GM23338 (cell line): ENCODE measurements around the gene CES3. TPM values are rescaled to one million over a fixed set of nuclear protein-coding genes. Genes with fewer than 3 reads are reported as not detected.

Experiments used
- ATAC-seq: fragments of 200-7000 bp; cut with Tn5 transposase; 3 replicates; pipeline ENCODE4 v1.9.1; 2020
- DNase-seq: peaks from one replicate; pipeline ENCODE4 v3.0.0-alpha.2; 2015; ENCODE audit warnings: low spot score
- H2AFZ ChIP-seq: fragments of 200-600 bp; sonication (generic); 2 replicates; pipeline ENCODE4 v1.8.0; 2016; ENCODE audit warnings: antibody characterized with exemption, mild to moderate bottlenecking, moderate library complexity
- H3F3A ChIP-seq: fragments of 200-600 bp; sonication (generic); replicated peaks from 2 replicates; pipeline ENCODE4 v1.8.0; 2017; ENCODE audit warnings: antibody characterized with exemption, mixed run types, low read depth
- H3K27ac ChIP-seq: fragments of 200-600 bp; sonication (generic); 2 replicates; pipeline ENCODE4 v1.6.1; 2016; ENCODE audit warnings: low read depth
- H3K27me3 ChIP-seq: fragments of 200-600 bp; sonication (generic); 2 replicates; pipeline ENCODE4 v1.8.0; 2016; ENCODE audit warnings: mild to moderate bottlenecking, mixed run types, moderate library complexity; ENCODE audit not compliant: insufficient read depth
- H3K36me3 ChIP-seq: fragments of 200-600 bp; sonication (generic); 2 replicates; pipeline ENCODE4 v1.8.0; 2016; ENCODE audit warnings: mild to moderate bottlenecking; ENCODE audit not compliant: insufficient read depth
- H3K4me1 ChIP-seq: fragments of 200-600 bp; sonication (generic); 2 replicates; pipeline ENCODE4 v1.8.0; 2016; ENCODE audit warnings: mild to moderate bottlenecking, moderate library complexity; ENCODE audit not compliant: insufficient read depth
- H3K4me2 ChIP-seq: fragments of 200-600 bp; sonication (generic); 2 replicates; pipeline ENCODE4 v1.7.1; 2017; ENCODE audit warnings: mixed run types
- H3K4me3 ChIP-seq: fragments of 200-600 bp; sonication (generic); 2 replicates; pipeline ENCODE4 v1.6.1; 2016; ENCODE audit warnings: mixed run types
- H3K79me2 ChIP-seq: fragments of 200-600 bp; sonication (generic); replicated peaks from 2 replicates; pipeline ENCODE4 v1.8.0; 2017; ENCODE audit warnings: mild to moderate bottlenecking; ENCODE audit not compliant: insufficient read depth
- H3K9me2 ChIP-seq: fragments of 200-600 bp; sonication (generic); 2 replicates; pipeline ENCODE4 v1.8.0; 2017; ENCODE audit not compliant: insufficient read depth
- H4K20me1 ChIP-seq: fragments of 200-600 bp; sonication (generic); replicated peaks from 2 replicates; pipeline ENCODE4 v1.8.0; 2017; ENCODE audit warnings: mild to moderate bottlenecking; ENCODE audit not compliant: insufficient read depth
- H3K27ac Mint-ChIP-seq: 2 replicates; pipeline ENCODE4 v1.8.0; 2020; ENCODE audit warnings: inconsistent platforms, mild to moderate bottlenecking, moderate library complexity, mixed read lengths
- H3K27me3 Mint-ChIP-seq: 3 replicates; pipeline ENCODE4 v1.8.0; 2022; ENCODE audit warnings: low read depth, mild to moderate bottlenecking, moderate library complexity, mixed read lengths, inconsistent platforms; ENCODE audit not compliant: insufficient read depth, poor library complexity
- H3K36me3 Mint-ChIP-seq: 3 replicates; pipeline ENCODE4 v1.8.0; 2021; ENCODE audit warnings: low read depth, mild to moderate bottlenecking, inconsistent platforms, moderate library complexity, mixed read lengths
- H3K4me1 Mint-ChIP-seq: 3 replicates; pipeline ENCODE4 v1.8.0; 2020; ENCODE audit warnings: mild to moderate bottlenecking, inconsistent platforms, mixed read lengths
- H3K4me3 Mint-ChIP-seq: 3 replicates; pipeline ENCODE4 v1.8.0; 2021; ENCODE audit warnings: moderate library complexity, mild to moderate bottlenecking, inconsistent platforms, mixed read lengths
- H3K9me3 Mint-ChIP-seq: 3 replicates; pipeline ENCODE4 v1.8.0; 2020; ENCODE audit warnings: moderate library complexity, mild to moderate bottlenecking, inconsistent platforms, mixed read lengths
- CREB1 ChIP-seq: fragments of 250-450 bp; sonication (Bioruptor Pico); IDR thresholded peaks from 2 replicates; pipeline ENCODE4 v1.5.0; 2020; ENCODE audit warnings: low read depth, mild to moderate bottlenecking, moderate library complexity
- CTCF ChIP-seq, 2 experiments: fragments of 200-600 bp in 1 of 2; sonication (generic) in 1 of 2; conservative IDR thresholded peaks; 2 replicates each; pipeline versions ENCODE4 v1.5.1 to v1.6.1; 2016 to 2017; ENCODE audit warnings: antibody characterized with exemption in 2 of 2, low read depth in 2 of 2, mild to moderate bottlenecking in 2 of 2, moderate library complexity in 1 of 2
- ETS1 ChIP-seq: IDR thresholded peaks from 2 replicates; pipeline ENCODE4 v1.6.1; 2016; ENCODE audit warnings: antibody characterized with exemption
- EZH2 ChIP-seq: fragments of 200-600 bp; sonication (generic); IDR thresholded peaks from one replicate; pipeline ENCODE4 v1.8.0; 2017; ENCODE audit warnings: antibody characterized with exemption, mild to moderate bottlenecking, low read depth; ENCODE audit not compliant: unreplicated experiment
- EZH2phosphoT487 ChIP-seq: fragments of 200-600 bp; sonication (generic); IDR thresholded peaks from one replicate; pipeline ENCODE4 v1.8.1; 2018; ENCODE audit warnings: antibody characterized with exemption; ENCODE audit not compliant: unreplicated experiment
- JUNB ChIP-seq: IDR thresholded peaks from one replicate; pipeline ENCODE4 v1.6.1; 2016; ENCODE audit warnings: antibody characterized with exemption; ENCODE audit not compliant: unreplicated experiment
- NANOG ChIP-seq: IDR thresholded peaks from 2 replicates; pipeline ENCODE4 v1.6.1; 2016; ENCODE audit warnings: antibody characterized with exemption, borderline replicate concordance
- POLR2AphosphoS5 ChIP-seq: IDR thresholded peaks from 2 replicates; pipeline ENCODE4 v1.6.1; 2016; ENCODE audit warnings: antibody characterized with exemption, low read depth
- REST ChIP-seq: IDR thresholded peaks from one replicate; pipeline ENCODE4 v1.6.1; 2018; ENCODE audit warnings: antibody characterized with exemption; ENCODE audit not compliant: unreplicated experiment
- STAT1 ChIP-seq: IDR thresholded peaks from one replicate; pipeline ENCODE4 v1.6.1; 2016; ENCODE audit warnings: antibody characterized with exemption; ENCODE audit not compliant: unreplicated experiment
- ZNF114 ChIP-seq: fragments of 250-450 bp; sonication (Bioruptor Pico); IDR thresholded peaks from 2 replicates; pipeline ENCODE4 v1.5.0; 2020; ENCODE audit warnings: mild to moderate bottlenecking, moderate library complexity
- ZNF331 ChIP-seq: fragments of 250-450 bp; sonication (Bioruptor Pico); IDR thresholded peaks from 2 replicates; pipeline ENCODE4 v1.5.0; 2020; ENCODE audit warnings: low read depth, mild to moderate bottlenecking, moderate library complexity
- polyA plus RNA-seq: library from polyadenylated mRNA; unstranded; fragments of >200 nt; fragmentation: Nextera tagmentation; extraction: Ambion mirVana; gene quantifications from 2 replicates; pipeline ENCODE4 v1.2.1, GENCODE V29; 2016
- total RNA-seq: library from RNA; depleted of rRNA; stranded (reverse); fragments of >200 nt; shearing (Covaris generic); gene quantifications from 2 replicates; pipeline ENCODE4 v1.2.3, GENCODE V29; 2014

The CES3 gene
- total and polyA plus RNA-seq, 2 experiments from 2014 or later = 0.55 to 1.0 TPM

- no peak for TF ChIP-seq REST
- no peak for TF ChIP-seq CTCF (conservative IDR thresholded peaks at IDR 0.05; ENCODE audit: low read depth in 2 of 2)
- no peak for TF ChIP-seq EZH2
- no peak; the same call in 1 of the 2 replicates for TF ChIP-seq POLR2AphosphoS5
- TF ChIP-seq STAT1 = no peak
These were observed 39.6 kb downstream of the CES3 start (continued) for GRCh38 chr16:67000384-67001351.

GRCh38 chr16:67001726-67002125 is 40.7 kb downstream of the CES3 start:
- Mint-ChIP-seq H3K9me3 (no peaks in the 10 kb centered on the region), H3K27me3 (peaks cover 43% of the 10 kb centered on the region), H3K36me3 (no peaks in the 10 kb centered on the region; the same call in 2 of the 3 replicates), H3K4me1 (peaks cover 7% of the 10 kb centered on the region; the same call in 2 of the 3 replicates), H3K4me3 (peak overlapping the region; percentile 15; the same call in 2 of the 3 replicates), H3K27ac (no peak overlapping the region)
- Histone ChIP-seq H3K9me2 (no peaks in the 10 kb centered on the region), H3K27ac (no peak overlapping the region), H3K36me3 (no peaks in the 10 kb centered on the region), H2AFZ (0 out of 2 replicates have a peak overlapping the region, but pooled peaks have one; percentile 98), H3K4me3 (peak overlapping the region; percentile 72; the same call in 1 of the 2 replicates), H4K20me1 (no peaks in the 10 kb centered on the region), H3K27me3 (peaks cover 54% of the 10 kb centered on the region), H3K4me1 (no peaks in the 10 kb centered on the region; the same call in 1 of the 2 replicates), H3K79me2 (no peaks in the 10 kb centered on the region), H3F3A (no peaks in the 10 kb centered on the region), H3K4me2 (peak overlapping the region; percentile 86; the same call in 1 of the 2 replicates)
- ATAC-seq (no peak), DNase-seq (no peak)
- no peak for TF ChIP-seq ZNF114 (CRISPR knock-in tag)
- TF ChIP-seq EZH2phosphoT487 = no peak
- TF ChIP-seq CTCF (conservative IDR thresholded peaks at IDR 0.05; ENCODE audit: low read depth in 2 of 2) = no peak
- no peak for TF ChIP-seq CREB1 (CRISPR knock-in tag)
- TF ChIP-seq EZH2 = no peak
- no peak for TF ChIP-seq NANOG
- no peak for TF ChIP-seq ETS1
- no peak for TF ChIP-seq REST
- no peak for TF ChIP-seq POLR2AphosphoS5
- no peak for TF ChIP-seq JUNB
- TF ChIP-seq ZNF331 (CRISPR knock-in tag) = no peak
- TF ChIP-seq STAT1 = no peak
